ENCODE data around the gene PPIE. TPM values are rescaled to one million over a fixed set of nuclear protein-coding genes. Genes with fewer than 3 reads are reported as not detected.

PPIE gene
- total RNA-seq, 2 donors from 2014 or later, result 22.6 to 23.4 TPM

DNA sequence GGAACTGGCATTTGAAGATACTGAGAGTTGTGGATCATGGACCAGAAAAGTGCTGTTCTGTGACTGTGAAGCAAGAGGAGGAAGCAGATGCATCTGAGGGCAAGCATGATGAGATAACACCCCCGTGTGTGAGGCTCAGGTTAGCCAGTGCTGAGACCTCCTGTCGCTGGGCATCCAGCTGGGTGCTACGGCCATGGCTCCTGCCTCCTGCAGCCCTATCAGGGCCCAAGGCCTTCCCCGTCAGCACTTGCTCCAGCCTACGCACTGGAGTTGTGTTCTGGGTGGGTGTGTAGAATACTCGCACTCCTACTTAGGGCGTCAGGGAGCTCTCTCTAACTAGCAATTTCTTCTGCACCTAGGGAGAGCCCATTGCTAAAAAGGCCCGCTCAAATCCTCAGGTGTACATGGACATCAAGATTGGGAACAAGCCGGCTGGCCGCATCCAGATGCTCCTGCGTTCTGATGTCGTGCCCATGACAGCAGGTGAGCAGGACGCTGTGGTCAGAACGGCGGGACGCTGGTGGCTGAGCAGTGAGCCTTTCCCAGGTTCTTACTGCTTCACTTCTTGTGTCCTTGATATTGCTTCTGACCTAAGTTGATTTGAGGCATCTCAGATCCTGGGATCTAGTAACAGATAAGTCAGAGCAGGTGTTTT is 6.5 kb downstream of the PPIE start:
- H3K36me3 ChIP-seq, result peaks cover 93% of the 10 kb centered on the region
- H3K9me3 ChIP-seq, result no peaks in the 10 kb centered on the region
- peaks cover 0 to 5% of the 10 kb centered on the region in 2 donors for H3K4me1 ChIP-seq
- H3K4me3 ChIP-seq, result no peak overlapping the region
- H3K27ac ChIP-seq, result no peak overlapping the region
- DNase-seq (ENCODE audit: low spot score), result no peak
- H3K27me3 ChIP-seq, result no peaks in the 10 kb centered on the region
- TF ChIP-seq, protein P1, sequence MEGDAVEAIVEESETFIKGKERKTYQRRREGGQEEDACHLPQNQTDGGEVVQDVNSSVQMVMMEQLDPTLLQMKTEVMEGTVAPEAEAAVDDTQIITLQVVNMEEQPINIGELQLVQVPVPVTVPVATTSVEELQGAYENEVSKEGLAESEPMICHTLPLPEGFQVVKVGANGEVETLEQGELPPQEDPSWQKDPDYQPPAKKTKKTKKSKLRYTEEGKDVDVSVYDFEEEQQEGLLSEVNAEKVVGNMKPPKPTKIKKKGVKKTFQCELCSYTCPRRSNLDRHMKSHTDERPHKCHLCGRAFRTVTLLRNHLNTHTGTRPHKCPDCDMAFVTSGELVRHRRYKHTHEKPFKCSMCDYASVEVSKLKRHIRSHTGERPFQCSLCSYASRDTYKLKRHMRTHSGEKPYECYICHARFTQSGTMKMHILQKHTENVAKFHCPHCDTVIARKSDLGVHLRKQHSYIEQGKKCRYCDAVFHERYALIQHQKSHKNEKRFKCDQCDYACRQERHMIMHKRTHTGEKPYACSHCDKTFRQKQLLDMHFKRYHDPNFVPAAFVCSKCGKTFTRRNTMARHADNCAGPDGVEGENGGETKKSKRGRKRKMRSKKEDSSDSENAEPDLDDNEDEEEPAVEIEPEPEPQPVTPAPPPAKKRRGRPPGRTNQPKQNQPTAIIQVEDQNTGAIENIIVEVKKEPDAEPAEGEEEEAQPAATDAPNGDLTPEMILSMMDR (IDR thresholded peaks at IDR 0.05), result no peak

DNA sequence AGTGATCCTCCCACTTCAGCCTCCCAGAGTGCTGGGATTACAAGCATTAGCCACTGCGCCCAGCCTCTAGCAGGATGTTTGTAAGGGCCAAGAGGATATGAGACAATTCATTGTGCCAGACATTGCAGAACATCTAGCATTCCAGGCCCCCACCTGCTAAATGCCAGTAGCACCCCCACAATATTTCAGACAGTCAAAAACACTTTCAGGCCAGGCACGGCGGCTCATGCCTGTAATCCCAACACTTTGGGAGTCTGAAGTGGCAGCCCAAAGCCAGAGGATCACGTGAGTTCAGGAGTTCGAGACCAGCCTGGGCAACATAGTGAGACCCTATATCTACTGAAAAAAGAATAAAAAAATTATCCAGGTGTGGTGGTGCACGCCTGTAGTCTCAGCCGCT is 12.9 kb downstream of the PPIE start:
- TF ChIP-seq, protein P1 (IDR thresholded peaks at IDR 0.05), result no peak
- DNase-seq (ENCODE audit: low spot score), result no peak

DNA sequence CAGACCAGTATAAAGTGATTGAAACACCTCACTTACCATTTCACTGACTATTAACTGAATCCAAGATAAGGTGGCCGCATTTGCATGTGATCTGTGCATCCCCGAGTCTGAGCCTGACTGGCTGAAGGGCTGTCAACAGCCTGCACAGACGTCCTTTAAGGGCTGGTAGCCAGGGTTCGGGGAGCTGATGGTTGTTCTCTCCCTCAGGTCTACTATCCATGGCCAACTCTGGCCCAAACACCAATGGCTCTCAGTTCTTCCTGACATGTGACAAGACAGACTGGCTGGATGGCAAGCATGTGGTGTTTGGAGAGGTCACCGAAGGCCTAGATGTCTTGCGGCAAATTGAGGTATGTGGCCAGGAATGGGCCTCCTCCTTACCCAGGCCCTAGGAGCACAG is 14.0 kb downstream of the PPIE start:
- TF ChIP-seq, protein P1 (IDR thresholded peaks at IDR 0.05), result no peak
- Histone ChIP-seq H3K27me3 (no peaks in the 10 kb centered on the region), H3K9me3 (no peaks in the 10 kb centered on the region), H3K4me3 (no peak overlapping the region), H3K4me1 (no peaks in the 10 kb centered on the region), H3K36me3 (peaks cover 89% of the 10 kb centered on the region), H3K27ac (no peak overlapping the region)
- no peak for DNase-seq (ENCODE audit: low spot score)

More for the DNA sequence above, 12.9 kb downstream of the PPIE start:
- Histone ChIP-seq H3K9me3 (no peaks in the 10 kb centered on the region), H3K27ac (no peak overlapping the region), H3K27me3 (no peaks in the 10 kb centered on the region), H3K4me3 (no peak overlapping the region), H3K36me3 (peaks cover 91% of the 10 kb centered on the region), H3K4me1 (no peaks in the 10 kb centered on the region)

DNA sequence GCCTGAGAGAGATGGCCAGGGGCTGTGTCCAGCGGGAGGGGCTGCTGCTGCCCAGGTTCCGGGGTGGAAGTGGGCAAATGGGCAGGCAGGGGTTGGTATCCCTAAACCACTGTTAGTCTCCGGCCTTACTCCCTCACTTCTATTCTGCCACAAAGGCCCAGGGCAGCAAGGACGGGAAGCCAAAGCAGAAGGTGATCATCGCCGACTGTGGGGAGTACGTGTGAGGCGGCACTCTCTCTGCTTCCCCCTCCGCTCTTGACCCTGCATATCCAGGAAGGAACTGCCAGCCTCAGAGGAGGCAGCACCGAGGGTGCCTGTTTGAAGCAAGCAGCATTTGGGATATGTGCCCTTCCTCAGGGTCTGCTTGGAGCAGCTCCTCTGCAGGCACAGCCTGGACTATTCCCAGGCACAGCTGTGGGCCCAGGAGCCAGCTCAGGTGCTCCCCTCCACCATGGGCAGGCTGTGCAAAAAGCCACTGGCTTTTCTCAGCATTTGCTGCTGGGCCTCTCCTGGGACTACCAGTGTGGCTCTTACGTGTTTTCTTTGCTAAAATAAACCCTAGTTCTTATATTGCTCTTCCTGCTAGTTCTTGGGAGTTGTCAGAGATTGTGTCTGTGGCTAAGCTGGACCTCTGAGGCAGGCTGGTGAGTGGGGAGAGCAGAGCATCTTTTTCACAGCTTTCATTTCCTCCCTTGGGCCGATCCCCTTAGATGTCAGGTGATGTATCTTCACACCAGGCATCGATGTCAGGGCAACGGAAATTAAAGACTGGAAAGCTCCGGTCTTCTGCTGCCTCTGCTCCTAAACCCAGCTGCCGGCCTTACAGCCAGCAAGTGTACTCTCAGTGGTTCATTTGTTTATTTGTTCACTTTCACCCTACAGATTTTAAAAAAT is 14.7 kb downstream of the PPIE start:
- Histone ChIP-seq H3K9me3 (no peaks in the 10 kb centered on the region), H3K36me3 (peaks cover 87% of the 10 kb centered on the region), H3K4me3 (no peak overlapping the region), H3K4me1 (no peaks in the 10 kb centered on the region), H3K27ac (no peak overlapping the region), H3K27me3 (no peaks in the 10 kb centered on the region)
- TF ChIP-seq, protein P1 (IDR thresholded peaks at IDR 0.05), result no peak
- DNase-seq (ENCODE audit: low spot score), result no peak

DNA sequence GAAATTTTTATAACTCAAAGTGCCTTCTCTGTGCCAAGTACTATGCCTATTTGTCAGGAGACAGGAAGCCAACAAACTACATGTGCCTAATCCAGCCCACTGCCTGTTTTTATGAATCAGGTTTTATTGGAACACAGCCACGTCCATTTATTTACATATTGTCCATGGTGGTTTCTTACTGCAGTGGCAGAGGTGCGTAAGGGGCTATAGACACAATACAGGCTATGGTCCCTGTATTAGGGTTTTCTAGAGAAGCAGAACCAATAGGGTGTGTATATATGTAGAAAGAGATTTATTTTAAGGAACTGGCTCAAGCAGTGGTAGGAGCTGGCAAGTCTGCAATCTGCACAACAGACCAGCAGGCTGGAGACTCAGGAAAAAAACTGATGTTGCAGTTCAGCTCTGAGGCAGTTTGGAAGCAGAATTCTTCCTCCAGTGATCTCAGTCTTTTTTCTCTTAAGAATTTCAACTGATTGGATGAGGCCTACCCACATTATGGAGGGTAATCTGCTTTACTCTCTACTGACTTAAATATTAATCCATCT is 15.4 kb downstream of the PPIE start:
- H3K27ac ChIP-seq, result no peak overlapping the region
- TF ChIP-seq, protein P1 (IDR thresholded peaks at IDR 0.05), result no peak
- no peaks in the 10 kb centered on the region for H3K27me3 ChIP-seq
- H3K9me3 ChIP-seq, result no peaks in the 10 kb centered on the region
- no peaks in the 10 kb centered on the region for H3K4me1 ChIP-seq
- no peak overlapping the region for H3K4me3 ChIP-seq
- H3K36me3 ChIP-seq, result peaks cover 81% of the 10 kb centered on the region
- DNase-seq (ENCODE audit: low spot score), result no peak
